T1000 (cell line): ENCODE measurements around the gene AKR1C4.

Experiments
- DNase-seq: peaks from one replicate; lab custom pipeline; 2025; ENCODE audit warnings: mixed read lengths; lab: John Stamatoyannopoulos, UW

The AKR1C4 gene

GRCh38 chr10:5266804-5267203, 70.2 kb downstream of the AKR1C4 start:
- no peak for DNase-seq

DNA sequence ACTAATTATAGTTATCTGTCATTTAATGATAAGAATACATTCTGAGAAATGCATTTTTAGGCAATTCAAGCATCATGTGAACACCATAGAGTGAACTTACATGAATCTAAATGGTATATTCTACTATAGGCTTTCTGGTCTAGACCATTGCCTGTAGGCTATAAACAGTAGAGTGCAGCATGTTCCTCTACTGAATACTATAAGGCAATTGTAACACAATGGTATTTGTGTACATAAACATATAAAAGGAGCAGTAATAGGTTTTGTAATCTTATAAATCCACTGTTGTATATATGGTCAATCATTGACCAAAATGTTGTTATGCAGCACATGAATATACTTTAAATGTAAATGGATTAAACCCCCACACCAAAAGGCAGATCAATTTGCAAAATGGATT, 71.6 kb downstream of the AKR1C4 start:
- no peak for DNase-seq
